HG03025 (cell line): ENCODE results near the gene BICD2.

ENCODE experiments used
- ATAC-seq: cut with Tn5 transposase; IDR thresholded peaks from one replicate; pipeline ENCODE4 v1.9.1; 2021; ENCODE audit warnings: mild to moderate bottlenecking, moderate library complexity; ENCODE audit not compliant: unreplicated experiment, low FRiP score

Gene BICD2

GRCh38 chr9:92671323-92671722, 93.3 kb downstream of the BICD2 start:
- ATAC-seq: no peak

DNA sequence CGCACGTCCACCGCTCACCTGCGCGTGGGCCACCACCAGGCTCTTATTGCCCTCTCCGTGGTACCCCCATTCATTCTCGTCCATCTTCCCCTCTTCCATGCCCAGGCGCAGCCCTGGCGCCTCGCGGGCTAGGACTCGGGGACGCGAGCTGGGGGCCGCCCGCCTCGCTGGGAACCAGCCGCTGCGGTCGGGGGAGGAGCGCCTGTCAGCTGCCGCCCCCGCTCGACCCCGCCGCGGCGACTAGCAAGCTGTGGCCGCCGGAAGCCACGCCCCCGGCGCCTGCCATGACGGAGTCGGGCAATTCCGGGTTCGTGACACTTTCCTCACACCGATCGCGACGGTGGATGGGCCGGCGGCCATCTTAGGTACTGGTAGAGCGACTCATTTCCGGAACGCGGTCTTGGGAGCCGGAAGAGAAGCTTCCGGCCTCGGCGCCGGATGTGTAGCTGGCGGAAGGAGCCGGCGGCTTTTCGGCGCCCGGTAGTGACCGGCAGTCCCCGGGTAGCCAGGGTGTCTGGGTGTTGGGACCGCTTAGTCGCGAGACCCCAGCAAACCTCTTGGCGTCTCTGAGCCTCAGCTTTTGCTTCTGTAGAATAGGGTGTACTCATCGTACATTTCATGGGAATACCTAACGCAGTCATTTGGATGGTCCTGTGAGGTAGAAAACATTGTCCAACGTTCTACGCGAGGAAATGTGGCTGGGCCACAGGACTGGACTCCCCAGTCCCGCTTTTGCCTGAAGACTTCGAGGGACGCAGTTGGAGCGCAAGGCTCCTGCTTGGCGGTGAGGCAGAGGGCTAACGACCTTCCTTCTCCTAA, 94.5 kb downstream of the BICD2 start, which contains the start of gene IPPK:
Gene IPPK (minus strand): TSS at position 242 of the 819 bp plus-strand sequence. CDS start 143 bp downstream, at position 99.
- peak; percentile 96 for ATAC-seq

DNA sequence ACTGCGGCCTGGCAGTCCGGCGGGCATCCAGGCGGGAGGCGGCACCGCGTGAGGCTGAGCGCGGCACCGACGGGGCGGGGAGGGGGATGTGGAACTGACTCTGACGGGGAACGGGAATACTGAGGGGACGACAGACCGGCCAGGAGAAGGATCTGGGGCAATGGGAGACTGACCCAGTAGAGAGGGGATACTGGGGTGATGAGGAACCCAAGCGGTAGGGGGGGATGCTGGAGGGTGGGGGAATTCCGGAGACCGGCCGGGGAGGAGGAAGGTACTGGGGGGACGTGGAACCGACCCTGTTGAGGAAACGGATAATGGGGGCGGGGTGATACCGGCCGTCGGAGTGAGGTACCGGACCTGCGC, 95.1 kb downstream of the BICD2 start:
- ATAC-seq: peak; percentile 9

DNA sequence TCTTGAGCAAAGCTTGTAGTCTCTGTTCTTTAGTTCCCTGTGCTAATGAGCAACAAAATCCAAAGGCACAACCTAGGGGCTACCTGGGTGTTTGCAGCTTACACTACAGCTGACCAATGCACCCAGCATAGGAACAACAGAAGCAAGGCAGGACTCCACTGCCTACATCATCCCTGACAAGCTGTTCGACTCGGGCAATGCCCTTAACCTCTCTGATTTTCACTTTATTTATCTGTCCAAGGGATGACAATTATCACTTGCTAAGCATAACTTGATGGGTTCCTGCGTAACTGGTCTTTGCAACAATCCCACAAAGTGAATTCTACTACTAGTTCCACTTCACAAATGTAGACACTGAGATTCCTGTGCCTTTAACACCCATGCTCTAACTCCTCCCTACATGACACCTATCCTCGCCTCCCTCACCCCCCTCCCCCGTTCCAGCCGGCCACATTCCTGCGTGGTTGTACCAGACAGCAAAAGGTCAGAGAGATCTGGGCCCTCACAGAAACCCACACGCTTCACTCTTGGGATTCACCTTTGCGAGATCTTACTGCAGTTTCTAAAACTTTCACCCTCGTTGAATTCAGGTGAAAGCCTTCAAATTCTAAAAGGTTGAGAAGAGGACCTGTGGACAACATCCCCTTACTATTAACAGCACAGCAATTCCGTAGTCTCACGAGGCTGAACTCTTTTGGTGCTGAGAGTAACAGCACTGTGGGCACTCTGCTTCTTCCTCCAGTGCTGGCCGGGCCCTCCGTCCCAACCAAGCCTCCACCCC, 95.7 kb downstream of the BICD2 start:
- ATAC-seq: no peak

- ATAC-seq: no peak
These were observed 97.6 kb downstream of the BICD2 start for GRCh38 chr9:92666912-92667532.

- no peak for ATAC-seq
These were observed 98.4 kb downstream of the BICD2 start for GRCh38 chr9:92666236-92666635.

DNA sequence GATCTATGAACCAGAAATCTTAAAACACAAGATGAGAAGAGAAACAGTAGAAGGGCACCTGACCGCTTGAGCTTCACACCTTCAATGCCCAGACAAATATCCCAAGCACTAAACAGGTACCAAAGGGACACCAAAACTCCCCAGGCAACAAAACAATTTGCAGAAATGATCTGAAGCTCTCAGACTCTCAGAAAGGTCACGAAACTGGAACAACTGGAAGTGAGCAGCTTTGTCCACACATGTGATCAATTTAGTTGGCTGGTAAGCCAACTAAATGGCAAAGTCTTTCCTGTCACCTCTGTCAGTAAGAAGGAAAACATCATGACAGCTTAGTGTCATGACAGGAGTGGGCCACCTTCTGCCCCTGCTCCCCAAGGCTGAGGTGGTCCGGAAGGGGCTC, 98.8 kb downstream of the BICD2 start:
- ATAC-seq: no peak

DNA sequence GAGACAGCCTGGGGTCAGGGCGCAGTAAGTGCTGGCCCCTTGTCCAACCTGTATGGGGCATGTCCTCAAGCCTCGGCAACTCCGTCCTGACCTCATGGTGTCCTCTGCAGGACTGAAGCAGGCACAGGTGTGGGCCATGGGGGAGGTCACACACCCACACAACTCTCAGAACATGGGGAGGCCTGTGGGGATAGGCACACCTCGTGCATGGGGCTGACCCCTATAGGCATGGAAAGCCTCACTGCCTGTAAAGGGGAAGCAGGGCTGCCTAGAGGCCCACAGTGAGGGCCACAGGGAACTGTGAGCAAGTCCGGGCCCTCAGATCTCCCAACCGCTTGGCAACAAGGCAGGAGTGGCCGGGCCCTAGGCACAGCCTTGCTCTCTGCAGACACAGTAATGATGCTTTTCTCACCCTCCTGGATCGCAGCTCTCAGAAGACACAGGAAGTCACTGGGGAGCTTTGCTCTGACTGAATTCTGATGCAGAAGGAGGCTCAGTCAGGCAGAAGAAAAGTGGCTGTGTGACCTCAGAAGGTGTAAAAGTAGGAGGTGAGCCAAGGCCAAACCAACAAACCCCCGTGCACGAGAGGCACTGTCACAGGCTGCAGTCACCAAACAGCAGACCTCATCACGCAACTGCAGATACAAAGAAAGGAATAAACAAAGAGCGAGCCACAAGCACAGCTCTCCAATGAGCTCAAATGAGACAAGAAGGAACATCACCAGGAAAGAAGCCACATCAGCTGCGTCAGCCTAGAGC, 100.1 kb downstream of the BICD2 start:
- ATAC-seq: no peak

GRCh38 chr9:92663951-92664350, 100.7 kb downstream of the BICD2 start:
- no peak for ATAC-seq

GRCh38 chr9:92663126-92663525, 101.5 kb downstream of the BICD2 start:
- ATAC-seq: no peak

DNA sequence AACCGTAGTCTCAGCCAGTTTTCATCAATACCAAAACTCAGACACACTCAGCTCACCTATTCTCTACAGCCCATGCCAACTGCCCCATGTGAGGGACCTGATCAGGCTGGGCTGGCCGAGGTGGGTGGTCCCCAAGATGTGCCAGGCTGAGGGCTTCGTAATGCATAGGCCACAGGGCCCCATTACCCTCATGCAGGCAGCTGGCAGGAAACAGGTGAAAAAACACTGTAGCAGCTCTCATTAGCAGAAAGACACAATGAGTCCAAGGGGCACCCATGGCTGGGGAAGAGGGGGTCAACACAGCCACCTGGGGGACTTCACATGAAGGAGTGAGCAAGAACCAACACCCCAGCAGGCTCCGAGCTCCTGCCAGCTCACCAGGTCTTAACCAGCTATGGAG, 102.9 kb downstream of the BICD2 start:
- no peak for ATAC-seq
